BLaER1 treated with 17β-estradiol and CSF1 and Interleukin-3, amounts not matched to agents 10 nM and 100 nM (cell line): ENCODE data around the gene SPATS2.
A peak's percentile ranks its signal among the peaks of the same experiment; 100 is the strongest.

ENCODE experiments used
- H3K27ac ChIP-seq, 11 experiments: shearing (Covaris generic); formaldehyde crosslinking; 2 replicates each; pipeline ENCODE4 v1.8.1; 2022
- H3K27me3 ChIP-seq, 11 experiments: shearing (Covaris generic); formaldehyde crosslinking; 2 replicates each; pipeline ENCODE4 v1.8.1; 2022
- H3K36me3 ChIP-seq, 11 experiments: shearing (Covaris generic); formaldehyde crosslinking; 2 replicates each; pipeline ENCODE4 v1.8.1; 2022
- H3K4me1 ChIP-seq, 10 experiments: shearing (Covaris generic); formaldehyde crosslinking; 2 replicates each; pipeline ENCODE4 v1.8.1; 2022
- H3K4me2 ChIP-seq, 11 experiments: shearing (Covaris generic); formaldehyde crosslinking; 2 replicates each; pipeline ENCODE4 v1.8.1; 2022
- H3K4me3 ChIP-seq, 10 experiments: shearing (Covaris generic); formaldehyde crosslinking; 2 replicates each; pipeline ENCODE4 v1.8.1; 2022
- H3K9ac ChIP-seq, 11 experiments: shearing (Covaris generic); formaldehyde crosslinking; 2 replicates each; pipeline ENCODE4 v1.8.1; 2022
- H3K9me3 ChIP-seq, 11 experiments: shearing (Covaris generic); formaldehyde crosslinking; replicated peaks in 1 of 11; 2 replicates each; pipeline ENCODE4 v1.8.1; 2022
- H4K20me1 ChIP-seq, 11 experiments: shearing (Covaris generic); formaldehyde crosslinking; 2 replicates each; pipeline ENCODE4 v1.8.1; 2022
- Cebpa-rat ChIP-seq, 11 experiments: shearing (Covaris generic); IDR thresholded peaks; 2 replicates each; pipeline ENCODE4 v1.8.1; 2022

Gene SPATS2

GRCh38 chr12:49566361-49566760 lies 199.1 kb downstream of the SPATS2 start:
- peak overlapping the region; percentile 94 to 100 (median 97) for H3K4me2 ChIP-seq
- peaks cover 75 to 87% (median 81%) of the 10 kb centered on the region in 10 experiments for H3K4me1 ChIP-seq
- peak overlapping the region in 9 of 11 experiments; percentile 15 to 96 (median 92); a peak in 9 of 22 replicates for H3K9ac ChIP-seq
- H4K20me1 ChIP-seq, result peaks cover 0 to 47% (median 25%) of the 10 kb centered on the region in 11 experiments; a peak in 13 of 22 replicates
- peaks cover 35 to 52% (median 41%) of the 10 kb centered on the region in 11 experiments for H3K36me3 ChIP-seq
- no peaks in the 10 kb centered on the region for H3K9me3 ChIP-seq
- H3K4me3 ChIP-seq, result peak overlapping the region in 7 of 10 experiments; percentile 76 to 92 (median 84); a peak in 9 of 20 replicates
- TF ChIP-seq Cebpa-rat (IDR thresholded peaks at IDR 0.05), result no peak
- H3K27me3 ChIP-seq, result no peaks in the 10 kb centered on the region
- no peak overlapping the region for H3K27ac ChIP-seq

GRCh38 chr12:49567302-49567610 lies 200.0 kb downstream of the SPATS2 start:
- peaks cover 0 to 48% (median 23%) of the 10 kb centered on the region in 11 experiments; a peak in 13 of 22 replicates for H4K20me1 ChIP-seq
- H3K9ac ChIP-seq, result peak overlapping the region; percentile 85 to 96 (median 93)
- H3K4me3 ChIP-seq, result peak overlapping the region; percentile 76 to 92 (median 84)
- peak overlapping the region; percentile 86 to 97 (median 94) for H3K27ac ChIP-seq
- peak overlapping the region; percentile 94 to 100 (median 97) for H3K4me2 ChIP-seq
- peaks cover 68 to 80% (median 77%) of the 10 kb centered on the region in 10 experiments for H3K4me1 ChIP-seq
- no peak for TF ChIP-seq Cebpa-rat (IDR thresholded peaks at IDR 0.05)
- H3K9me3 ChIP-seq, result no peaks in the 10 kb centered on the region
- H3K36me3 ChIP-seq, result peaks cover 26 to 51% (median 40%) of the 10 kb centered on the region in 11 experiments
- no peaks in the 10 kb centered on the region for H3K27me3 ChIP-seq

- H4K20me1 ChIP-seq, result peaks cover 0 to 53% (median 23%) of the 10 kb centered on the region in 11 experiments; a peak in 13 of 22 replicates
- no peaks in the 10 kb centered on the region for H3K9me3 ChIP-seq
- peak within 1 kb of the TSS; percentile 86 to 97 (median 94) for H3K27ac ChIP-seq
- H3K4me3 ChIP-seq, result peak within 1 kb of the TSS; percentile 76 to 92 (median 84)
- H3K4me2 ChIP-seq, result peak within 1 kb of the TSS; percentile 94 to 100 (median 97)
- peaks cover 62 to 75% (median 71%) of the 10 kb centered on the region in 10 experiments for H3K4me1 ChIP-seq
- H3K27me3 ChIP-seq, result no peaks in the 10 kb centered on the region
- H3K9ac ChIP-seq, result peak within 1 kb of the TSS; percentile 85 to 96 (median 93)
- TF ChIP-seq Cebpa-rat (IDR thresholded peaks at IDR 0.05), result no peak
- H3K36me3 ChIP-seq, result peaks cover 20 to 51% (median 34%) of the 10 kb centered on the region in 11 experiments
These were observed 200.6 kb downstream of the SPATS2 start, which contains the start of gene MCRS1 for GRCh38 chr12:49567611-49568441. Gene MCRS1, minus strand, starts transcription at chr12:49568142. Its CDS starts 1,411 bp downstream, at chr12:49566731.

GRCh38 chr12:49568442-49569162 lies 201.3 kb downstream of the SPATS2 start:
- peak overlapping the region; percentile 67 to 100 (median 96) for H3K4me2 ChIP-seq
- H3K27me3 ChIP-seq, result no peaks in the 10 kb centered on the region
- no peak for TF ChIP-seq Cebpa-rat (IDR thresholded peaks at IDR 0.05)
- H3K27ac ChIP-seq, result peak overlapping the region in 10 of 11 experiments; percentile 86 to 97 (median 94); a peak in 20 of 22 replicates
- H3K36me3 ChIP-seq, result peaks cover 15 to 51% (median 34%) of the 10 kb centered on the region in 11 experiments
- H3K4me1 ChIP-seq, result peaks cover 54 to 67% (median 63%) of the 10 kb centered on the region in 10 experiments
- peak overlapping the region; percentile 85 to 96 (median 93) for H3K9ac ChIP-seq
- peaks cover 0 to 47% (median 15%) of the 10 kb centered on the region in 11 experiments; a peak in 13 of 22 replicates for H4K20me1 ChIP-seq
- H3K9me3 ChIP-seq, result no peaks in the 10 kb centered on the region
- peak overlapping the region; percentile 76 to 92 (median 84) for H3K4me3 ChIP-seq
